ENCODE data around the gene LHX3.

DNA sequence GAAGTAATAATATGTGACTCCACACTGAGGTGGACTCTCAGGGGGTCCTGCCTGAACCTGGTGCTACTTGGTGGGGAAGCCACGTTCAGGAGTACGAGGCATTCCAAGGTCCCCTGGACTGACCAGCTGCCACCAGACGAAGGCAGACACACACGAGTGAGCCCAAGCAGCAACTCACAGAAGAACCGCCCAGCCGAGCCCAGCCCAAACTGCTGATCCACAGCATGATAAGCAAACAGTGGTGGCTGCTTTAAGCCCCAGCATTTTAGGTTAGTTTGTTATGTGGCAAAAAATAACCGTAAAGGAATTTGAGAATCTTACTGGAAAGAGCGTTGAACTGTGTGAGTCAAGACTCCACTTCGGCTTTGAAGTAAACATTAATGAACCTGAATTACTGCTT lies 8.8 kb upstream of the LHX3 start:
- TF ChIP-seq, protein P1, sequence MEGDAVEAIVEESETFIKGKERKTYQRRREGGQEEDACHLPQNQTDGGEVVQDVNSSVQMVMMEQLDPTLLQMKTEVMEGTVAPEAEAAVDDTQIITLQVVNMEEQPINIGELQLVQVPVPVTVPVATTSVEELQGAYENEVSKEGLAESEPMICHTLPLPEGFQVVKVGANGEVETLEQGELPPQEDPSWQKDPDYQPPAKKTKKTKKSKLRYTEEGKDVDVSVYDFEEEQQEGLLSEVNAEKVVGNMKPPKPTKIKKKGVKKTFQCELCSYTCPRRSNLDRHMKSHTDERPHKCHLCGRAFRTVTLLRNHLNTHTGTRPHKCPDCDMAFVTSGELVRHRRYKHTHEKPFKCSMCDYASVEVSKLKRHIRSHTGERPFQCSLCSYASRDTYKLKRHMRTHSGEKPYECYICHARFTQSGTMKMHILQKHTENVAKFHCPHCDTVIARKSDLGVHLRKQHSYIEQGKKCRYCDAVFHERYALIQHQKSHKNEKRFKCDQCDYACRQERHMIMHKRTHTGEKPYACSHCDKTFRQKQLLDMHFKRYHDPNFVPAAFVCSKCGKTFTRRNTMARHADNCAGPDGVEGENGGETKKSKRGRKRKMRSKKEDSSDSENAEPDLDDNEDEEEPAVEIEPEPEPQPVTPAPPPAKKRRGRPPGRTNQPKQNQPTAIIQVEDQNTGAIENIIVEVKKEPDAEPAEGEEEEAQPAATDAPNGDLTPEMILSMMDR (IDR thresholded peaks at IDR 0.05), result no peak
- no peak for TF ChIP-seq POLR2A (IDR thresholded peaks at IDR 0.05)
